Neuronal stem cell (in vitro differentiated cells): Measurements from ENCODE around the gene SPATS2.

ENCODE experiments used
- DNase-seq: peaks from one replicate; pipeline ENCODE4 v3.0.0-alpha.2; 2013; ENCODE audit warnings: low spot score
- H2AFZ ChIP-seq: one replicate; pipeline ENCODE4 v1.6.1; 2013; ENCODE audit warnings: mild to moderate bottlenecking, low read length, inconsistent platforms
- H2AK5ac ChIP-seq: 2 replicates; pipeline ENCODE4 v1.6.1; 2013; ENCODE audit warnings: low read depth, mild to moderate bottlenecking, inconsistent platforms, low read length, moderate library complexity, mixed read lengths
- H2BK120ac ChIP-seq: 2 replicates; pipeline ENCODE4 v1.6.1; 2013; ENCODE audit warnings: low read depth, mild to moderate bottlenecking, inconsistent platforms, low read length, moderate library complexity, mixed read lengths
- H2BK12ac ChIP-seq: one replicate; pipeline ENCODE4 v1.6.1; 2013; ENCODE audit warnings: low read length, inconsistent platforms
- H2BK15ac ChIP-seq: 2 replicates; pipeline ENCODE4 v1.6.1; 2013; ENCODE audit warnings: mild to moderate bottlenecking, low read length, inconsistent platforms, mixed read lengths
- H2BK5ac ChIP-seq: one replicate; pipeline ENCODE4 v1.6.1; 2013; ENCODE audit warnings: inconsistent platforms, mild to moderate bottlenecking, low read length, moderate library complexity
- H3K14ac ChIP-seq: one replicate; pipeline ENCODE4 v1.6.1; 2013; ENCODE audit warnings: low read length, inconsistent platforms
- H3K18ac ChIP-seq: 2 replicates; pipeline ENCODE4 v1.6.1; 2013; ENCODE audit warnings: low read length, inconsistent platforms
- H3K23ac ChIP-seq: 2 replicates; pipeline ENCODE4 v1.6.1; 2013; ENCODE audit warnings: low read depth, mild to moderate bottlenecking, mixed read lengths, low read length, inconsistent platforms; ENCODE audit not compliant: poor library complexity
- H3K27ac ChIP-seq: replicated peaks from 3 replicates; pipeline ENCODE4 v1.5.1; 2013; ENCODE audit warnings: low read length, inconsistent platforms
- H3K27me3 ChIP-seq, 3 experiments: 2 replicates each; pipeline ENCODE4 v1.6.1; 2013; ENCODE audit warnings: low read length in 3 of 3, mild to moderate bottlenecking in 2 of 3, inconsistent platforms in 1 of 3, low read depth in 1 of 3, mixed read lengths in 1 of 3, moderate library complexity in 1 of 3; ENCODE audit not compliant: control insufficient read depth in 3 of 3, insufficient read depth in 3 of 3
- H3K36me3 ChIP-seq, 2 donors: replicated peaks in 1 of 2; 2 replicates each; pipeline ENCODE4 v1.6.1; 2013; ENCODE audit warnings: low read length in 2 of 2; ENCODE audit not compliant: control insufficient read depth in 2 of 2, insufficient read depth in 2 of 2
- H3K4ac ChIP-seq: 2 replicates; pipeline ENCODE4 v1.6.1; 2013; ENCODE audit warnings: inconsistent platforms, mild to moderate bottlenecking, low read length, moderate library complexity
- H3K4me1 ChIP-seq, 2 donors: 1 replicate in 1 of 2; 2 replicates in 1 of 2; pipeline ENCODE4 v1.6.1; 2013; ENCODE audit warnings: low read length in 2 of 2, low read depth in 1 of 2; ENCODE audit not compliant: control insufficient read depth in 2 of 2, insufficient read depth in 1 of 2
- H3K4me2 ChIP-seq: one replicate; pipeline ENCODE4 v1.6.1; 2013; ENCODE audit warnings: mild to moderate bottlenecking, low read length, inconsistent platforms; ENCODE audit not compliant: insufficient read depth, poor library complexity, severe bottlenecking
- H3K4me3 ChIP-seq, 2 donors: 2 replicates each; pipeline ENCODE4 v1.5.1; 2013; ENCODE audit warnings: low read length in 2 of 2, mild to moderate bottlenecking in 2 of 2, inconsistent platforms in 1 of 2, moderate library complexity in 1 of 2
- H3K79me1 ChIP-seq: one replicate; pipeline ENCODE4 v1.6.1; 2013; ENCODE audit warnings: low read depth, mild to moderate bottlenecking, inconsistent platforms, low read length, moderate library complexity
- H3K9ac ChIP-seq: one replicate; pipeline ENCODE4 v1.6.1; 2013; ENCODE audit warnings: mild to moderate bottlenecking, low read depth, low read length, inconsistent platforms; ENCODE audit not compliant: poor library complexity
- H3K9me3 ChIP-seq, 2 donors: replicated peaks in 1 of 2; 2 replicates each; pipeline versions ENCODE3 to v1.6.1; 2013; ENCODE audit warnings: low read length in 2 of 2, mild to moderate bottlenecking in 2 of 2, inconsistent platforms in 1 of 2, low read depth in 1 of 2, mixed read lengths in 1 of 2, moderate library complexity in 1 of 2; ENCODE audit not compliant: control insufficient read depth in 2 of 2, insufficient read depth in 1 of 2
- H4K8ac ChIP-seq: one replicate; pipeline ENCODE4 v1.6.1; 2013; ENCODE audit warnings: low read depth, mild to moderate bottlenecking, inconsistent platforms, low read length, moderate library complexity
- H4K91ac ChIP-seq: one replicate; pipeline ENCODE4 v1.6.1; 2013; ENCODE audit warnings: low read length, low read depth, mild to moderate bottlenecking, inconsistent platforms; ENCODE audit not compliant: poor library complexity
- WGBS, 2 donors: extraction: QIAGEN DNeasy Blood & Tissue Kit; methylation state at CpG; one replicate each; pipeline ENCODE4 v1.1.7; 2013; ENCODE audit warnings: missing lambda C conversion rate in 2 of 2, mixed read lengths in 1 of 2; ENCODE audit not compliant: insufficient read length in 2 of 2, insufficient replicate concordance in 1 of 2; ENCODE audit errors: extremely low coverage in 2 of 2; 5-methylcytosine and 5-hydroxymethylcytosine counted together

Gene SPATS2

GRCh38 chr12:49521389-49521788 is 154.1 kb downstream of the SPATS2 start:
- no peak overlapping the region for H3K9ac ChIP-seq
- no peak overlapping the region for H2BK15ac ChIP-seq
- H3K9me3 ChIP-seq = no peaks in the 10 kb centered on the region
- no peak overlapping the region for H3K27ac ChIP-seq
- H2BK120ac ChIP-seq = no peak overlapping the region
- H2AFZ ChIP-seq = no peak overlapping the region
- H2BK5ac ChIP-seq = no peak overlapping the region
- H3K4ac ChIP-seq = no peak overlapping the region
- no peak for DNase-seq
- no peak overlapping the region for H3K4me2 ChIP-seq
- no peak overlapping the region for H2BK12ac ChIP-seq
- no peak overlapping the region for H3K14ac ChIP-seq
- no peak overlapping the region for H3K18ac ChIP-seq
- no peak overlapping the region for H3K4me3 ChIP-seq
- no CpG with 5 or more reads among the region's 4 CpGs for WGBS, 2 donors
- no peak overlapping the region for H3K23ac ChIP-seq
- H3K4me1 ChIP-seq = no peaks in the 10 kb centered on the region
- H3K27me3 ChIP-seq = no peaks in the 10 kb centered on the region
- H2AK5ac ChIP-seq = no peak overlapping the region
- H3K36me3 ChIP-seq = peaks cover 17 to 76% of the 10 kb centered on the region in 2 donors
- no peak overlapping the region for H4K91ac ChIP-seq
- no peaks in the 10 kb centered on the region for H3K79me1 ChIP-seq
- no peak overlapping the region for H4K8ac ChIP-seq

- Histone ChIP-seq H3K9ac (no peak overlapping the region), H3K79me1 (no peaks in the 10 kb centered on the region), H3K4me1 (no peaks in the 10 kb centered on the region), H3K14ac (no peak overlapping the region), H3K27ac (no peak overlapping the region), H2BK12ac (no peak overlapping the region), H3K27me3 (no peaks in the 10 kb centered on the region), H2AFZ (no peak overlapping the region), H3K36me3 (peaks cover 19 to 77% of the 10 kb centered on the region in 2 donors), H4K8ac (no peak overlapping the region), H3K23ac (no peak overlapping the region), H2BK15ac (no peak overlapping the region), H4K91ac (no peak overlapping the region), H3K4me3 (no peak overlapping the region), H3K18ac (no peak overlapping the region), H3K4me2 (no peak overlapping the region), H2AK5ac (no peak overlapping the region), H3K9me3 (peaks cover 0 to 2% of the 10 kb centered on the region in 2 donors), H2BK5ac (no peak overlapping the region), H3K4ac (no peak overlapping the region), H2BK120ac (no peak overlapping the region)
- DNase-seq = no peak
- WGBS, 2 donors = no CpG with 5 or more reads among the region's 6 CpGs
Measured at GRCh38 chr12:49524660-49525324, 157.5 kb downstream of the SPATS2 start.

DNA sequence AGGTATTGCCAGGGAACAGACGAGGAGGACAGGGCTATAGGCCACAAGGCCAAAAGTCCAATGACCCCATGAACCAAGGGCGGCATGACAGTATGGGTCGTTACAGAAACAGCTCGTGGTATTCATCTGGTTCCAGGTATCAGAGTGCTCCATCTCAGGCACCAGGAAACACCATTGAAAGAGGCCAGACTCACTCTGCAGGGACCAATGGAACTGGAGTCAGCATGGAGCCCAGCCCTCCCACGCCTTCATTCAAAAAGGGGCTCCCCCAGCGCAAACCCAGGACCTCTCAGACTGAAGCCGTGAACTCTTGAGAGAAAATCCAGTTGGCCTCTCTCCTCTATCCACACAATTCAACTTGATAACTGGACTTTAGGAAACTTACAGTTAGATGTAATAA is 158.7 kb downstream of the SPATS2 start:
- H3K4me2 ChIP-seq = no peak overlapping the region
- no peak overlapping the region for H2BK120ac ChIP-seq
- H3K36me3 ChIP-seq = peaks cover 19 to 76% of the 10 kb centered on the region in 2 donors
- no peaks in the 10 kb centered on the region for H3K79me1 ChIP-seq
- no peaks in the 10 kb centered on the region for H3K4me1 ChIP-seq
- H2BK15ac ChIP-seq = no peak overlapping the region
- H2BK5ac ChIP-seq = no peak overlapping the region
- peaks cover 0 to 2% of the 10 kb centered on the region in 2 donors for H3K9me3 ChIP-seq
- no peak overlapping the region for H3K27ac ChIP-seq
- no peak overlapping the region for H3K4me3 ChIP-seq
- H4K91ac ChIP-seq = no peak overlapping the region
- no peak overlapping the region for H3K4ac ChIP-seq
- H2AFZ ChIP-seq = no peak overlapping the region
- H4K8ac ChIP-seq = no peak overlapping the region
- no peak for DNase-seq
- no peak overlapping the region for H2BK12ac ChIP-seq
- no peaks in the 10 kb centered on the region for H3K27me3 ChIP-seq
- H2AK5ac ChIP-seq = no peak overlapping the region
- H3K14ac ChIP-seq = no peak overlapping the region
- H3K18ac ChIP-seq = no peak overlapping the region
- WGBS, 2 donors = no CpG with 5 or more reads among the region's 7 CpGs
- H3K23ac ChIP-seq = no peak overlapping the region
- no peak overlapping the region for H3K9ac ChIP-seq

DNA sequence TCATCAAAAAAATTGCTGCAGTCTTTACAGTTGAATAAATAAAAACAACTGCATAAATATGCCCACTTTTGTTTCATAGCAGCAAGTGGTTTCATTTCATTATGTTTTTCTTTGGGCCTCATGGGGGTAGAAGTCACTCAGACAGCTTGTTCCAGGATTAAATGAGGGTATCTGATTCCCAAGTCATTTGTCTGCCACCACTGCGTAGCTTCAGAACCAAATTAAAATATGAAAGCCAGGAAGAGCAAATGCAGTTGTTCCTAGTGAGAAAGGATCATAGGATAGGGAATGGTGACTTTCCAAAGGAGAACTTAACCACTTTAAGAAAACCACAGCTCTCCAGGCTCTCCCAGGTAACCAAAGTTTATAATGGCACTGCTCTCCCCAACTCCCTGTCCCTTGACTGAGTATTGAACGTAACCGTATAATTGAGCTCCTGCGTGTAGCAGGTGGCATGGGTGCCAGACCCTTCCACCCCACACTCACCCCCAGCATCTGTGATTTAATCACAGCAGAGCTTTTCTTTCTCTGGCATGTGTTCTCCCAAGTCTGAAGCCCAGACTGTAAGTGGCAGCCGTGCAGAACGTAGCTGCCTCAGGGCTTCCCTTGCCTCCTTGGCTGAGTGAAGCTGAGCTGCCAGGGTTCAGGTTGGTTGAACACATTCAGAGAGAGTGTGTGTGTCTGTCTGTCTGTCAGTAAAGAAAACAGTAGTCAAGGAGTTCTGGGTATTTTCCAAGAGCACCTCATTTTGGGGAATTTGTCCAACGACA is 160.3 kb downstream of the SPATS2 start:
- Histone ChIP-seq H3K9me3 (peaks cover 0 to 2% of the 10 kb centered on the region in 2 donors), H3K18ac (no peak overlapping the region), H2BK12ac (no peak overlapping the region), H3K27ac (no peak overlapping the region), H2AK5ac (no peak overlapping the region), H3K4me1 (no peaks in the 10 kb centered on the region), H3K4me3 (no peak overlapping the region), H3K4me2 (no peak overlapping the region), H3K27me3 (no peaks in the 10 kb centered on the region), H3K4ac (no peak overlapping the region), H2AFZ (no peak overlapping the region), H4K91ac (no peak overlapping the region), H4K8ac (no peak overlapping the region), H2BK120ac (no peak overlapping the region), H3K14ac (no peak overlapping the region), H3K79me1 (no peaks in the 10 kb centered on the region), H3K36me3 (peaks cover 19 to 66% of the 10 kb centered on the region in 2 donors), H3K23ac (no peak overlapping the region), H3K9ac (no peak overlapping the region), H2BK15ac (no peak overlapping the region), H2BK5ac (no peak overlapping the region)
- no CpG with 5 or more reads among the region's 7 CpGs for WGBS, 2 donors
- DNase-seq = no peak
